ENCODE measurements around the gene TMEM253.

- TF ChIP-seq CTCF (IDR thresholded peaks at IDR 0.05; ENCODE audit: low read depth, low read length, missing input control) (peak; percentile 78), ATF3 (IDR thresholded peaks at IDR 0.05) (peak; percentile 93), GABPA (IDR thresholded peaks at IDR 0.05 in 1 of 2, conservative IDR thresholded peaks at IDR 0.05 in 1 of 2) (peak in 1 of 2 donors; percentile 26), TAF1 (conservative IDR thresholded peaks at IDR 0.05) (no peak), RAD21 (IDR thresholded peaks at IDR 0.05) (peak in 1 of 2 donors; percentile 41), JUND (IDR thresholded peaks at IDR 0.05) (peak; percentile 98 to 99), NR2F2 (IDR thresholded peaks at IDR 0.05) (peak; percentile 100), SP1 (IDR thresholded peaks at IDR 0.05) (peak; percentile 87), FOXA1 (IDR thresholded peaks at IDR 0.05) (peak; percentile 13)
- TF ChIP-seq, protein P1, sequence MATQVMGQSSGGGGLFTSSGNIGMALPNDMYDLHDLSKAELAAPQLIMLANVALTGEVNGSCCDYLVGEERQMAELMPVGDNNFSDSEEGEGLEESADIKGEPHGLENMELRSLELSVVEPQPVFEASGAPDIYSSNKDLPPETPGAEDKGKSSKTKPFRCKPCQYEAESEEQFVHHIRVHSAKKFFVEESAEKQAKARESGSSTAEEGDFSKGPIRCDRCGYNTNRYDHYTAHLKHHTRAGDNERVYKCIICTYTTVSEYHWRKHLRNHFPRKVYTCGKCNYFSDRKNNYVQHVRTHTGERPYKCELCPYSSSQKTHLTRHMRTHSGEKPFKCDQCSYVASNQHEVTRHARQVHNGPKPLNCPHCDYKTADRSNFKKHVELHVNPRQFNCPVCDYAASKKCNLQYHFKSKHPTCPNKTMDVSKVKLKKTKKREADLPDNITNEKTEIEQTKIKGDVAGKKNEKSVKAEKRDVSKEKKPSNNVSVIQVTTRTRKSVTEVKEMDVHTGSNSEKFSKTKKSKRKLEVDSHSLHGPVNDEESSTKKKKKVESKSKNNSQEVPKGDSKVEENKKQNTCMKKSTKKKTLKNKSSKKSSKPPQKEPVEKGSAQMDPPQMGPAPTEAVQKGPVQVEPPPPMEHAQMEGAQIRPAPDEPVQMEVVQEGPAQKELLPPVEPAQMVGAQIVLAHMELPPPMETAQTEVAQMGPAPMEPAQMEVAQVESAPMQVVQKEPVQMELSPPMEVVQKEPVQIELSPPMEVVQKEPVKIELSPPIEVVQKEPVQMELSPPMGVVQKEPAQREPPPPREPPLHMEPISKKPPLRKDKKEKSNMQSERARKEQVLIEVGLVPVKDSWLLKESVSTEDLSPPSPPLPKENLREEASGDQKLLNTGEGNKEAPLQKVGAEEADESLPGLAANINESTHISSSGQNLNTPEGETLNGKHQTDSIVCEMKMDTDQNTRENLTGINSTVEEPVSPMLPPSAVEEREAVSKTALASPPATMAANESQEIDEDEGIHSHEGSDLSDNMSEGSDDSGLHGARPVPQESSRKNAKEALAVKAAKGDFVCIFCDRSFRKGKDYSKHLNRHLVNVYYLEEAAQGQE (IDR thresholded peaks at IDR 0.05) = no peak
- TF ChIP-seq, protein P2, sequence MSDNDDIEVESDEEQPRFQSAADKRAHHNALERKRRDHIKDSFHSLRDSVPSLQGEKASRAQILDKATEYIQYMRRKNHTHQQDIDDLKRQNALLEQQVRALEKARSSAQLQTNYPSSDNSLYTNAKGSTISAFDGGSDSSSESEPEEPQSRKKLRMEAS (IDR thresholded peaks at IDR 0.05) = peak; percentile 80
Measured at GRCh38 chr14:21103710-21104447, 3.0 kb downstream of the TMEM253 start.

Data from liver (tissue), 3 donors.